ENCODE results near the gene MYZAP.

GRCh38 chr15:57551715-57552677 is 39.7 kb upstream of the MYZAP start:
- no peak for TF ChIP-seq CTCF (IDR thresholded peaks at IDR 0.05; ENCODE audit: poor library complexity, severe bottlenecking)
- no peak for TF ChIP-seq RAD21 (conservative IDR thresholded peaks at IDR 0.05)
- TF ChIP-seq EZH2 (IDR thresholded peaks at IDR 0.05; ENCODE audit: borderline replicate concordance, insufficient read depth, low read length, poor library complexity, severe bottlenecking): no peak
- no peak for TF ChIP-seq REST (IDR thresholded peaks at IDR 0.05; ENCODE audit: borderline replicate concordance)
- TF ChIP-seq EP300 (conservative IDR thresholded peaks at IDR 0.05; ENCODE audit: poor library complexity, severe bottlenecking): no peak
- no peak for TF ChIP-seq POLR2AphosphoS5 (IDR thresholded peaks at IDR 0.05)
- no peak for TF ChIP-seq TAF1 (IDR thresholded peaks at IDR 0.05; ENCODE audit: low read depth)
